ENCODE data around the gene DYSF.

Gene DYSF

GRCh38 chr2:71662665-71663394, 209.5 kb downstream of the DYSF start:
- DNase-seq = no peak

- DNase-seq = no peak
Observed at GRCh38 chr2:71664161-71664560, 210.8 kb downstream of the DYSF start.

GRCh38 chr2:71665168-71666093, 212.1 kb downstream of the DYSF start:
- no peak for DNase-seq

- DNase-seq = no peak
Observed at GRCh38 chr2:71666094-71666474, 212.7 kb downstream of the DYSF start.

GRCh38 chr2:71667256-71668182, 214.2 kb downstream of the DYSF start:
- no peak for DNase-seq

- no peak for DNase-seq
Observed at GRCh38 chr2:71668326-71669057, 215.1 kb downstream of the DYSF start.

- DNase-seq = no peak
Observed at GRCh38 chr2:71669058-71669456, 215.7 kb downstream of the DYSF start.

- no peak for DNase-seq
Observed at GRCh38 chr2:71669628-71670429, 216.5 kb downstream of the DYSF start.

GRCh38 chr2:71670430-71670795, 217.1 kb downstream of the DYSF start:
- no peak for DNase-seq

GRCh38 chr2:71671203-71671854, 218.0 kb downstream of the DYSF start:
- no peak for DNase-seq

GRCh38 chr2:71671895-71672825, 218.8 kb downstream of the DYSF start:
- DNase-seq = no peak

- DNase-seq = no peak
Observed at GRCh38 chr2:71672826-71673795, 219.8 kb downstream of the DYSF start.

- no peak for DNase-seq
Observed at GRCh38 chr2:71674158-71674851, 220.9 kb downstream of the DYSF start.

- DNase-seq = peak in 1 of 2 experiments; percentile 2
Observed at GRCh38 chr2:71675296-71675695, 221.9 kb downstream of the DYSF start.

- DNase-seq = no peak
Observed at GRCh38 chr2:71678874-71679273, 225.5 kb downstream of the DYSF start.

GRCh38 chr2:71679491-71679890, 226.1 kb downstream of the DYSF start:
- no peak for DNase-seq

- no peak for DNase-seq
Observed at GRCh38 chr2:71680925-71681324, 227.6 kb downstream of the DYSF start.

GRCh38 chr2:71681626-71682025, 228.3 kb downstream of the DYSF start:
- no peak for DNase-seq
